Uterus (tissue), 2 donors: Measurements from ENCODE around the gene BOK.

Experiments used
- CTCF ChIP-seq, 4 experiments: fragments of 200-600 bp in 2 of 4; fragments of 450-650 bp in 2 of 4; sonication (generic) in 2 of 4; IDR thresholded peaks; one replicate each; pipeline ENCODE4 v1.5.1; 2016 to 2019; ENCODE audit warnings: antibody characterized with exemption in 4 of 4, mild to moderate bottlenecking in 2 of 4, moderate library complexity in 1 of 4
- POLR2A ChIP-seq, 2 donors: fragments of 450-650 bp; IDR thresholded peaks; one replicate each; pipeline ENCODE4 v1.6.1; 2016; ENCODE audit warnings: antibody characterized with exemption in 2 of 2, mild to moderate bottlenecking in 1 of 2, moderate library complexity in 1 of 2

DNA sequence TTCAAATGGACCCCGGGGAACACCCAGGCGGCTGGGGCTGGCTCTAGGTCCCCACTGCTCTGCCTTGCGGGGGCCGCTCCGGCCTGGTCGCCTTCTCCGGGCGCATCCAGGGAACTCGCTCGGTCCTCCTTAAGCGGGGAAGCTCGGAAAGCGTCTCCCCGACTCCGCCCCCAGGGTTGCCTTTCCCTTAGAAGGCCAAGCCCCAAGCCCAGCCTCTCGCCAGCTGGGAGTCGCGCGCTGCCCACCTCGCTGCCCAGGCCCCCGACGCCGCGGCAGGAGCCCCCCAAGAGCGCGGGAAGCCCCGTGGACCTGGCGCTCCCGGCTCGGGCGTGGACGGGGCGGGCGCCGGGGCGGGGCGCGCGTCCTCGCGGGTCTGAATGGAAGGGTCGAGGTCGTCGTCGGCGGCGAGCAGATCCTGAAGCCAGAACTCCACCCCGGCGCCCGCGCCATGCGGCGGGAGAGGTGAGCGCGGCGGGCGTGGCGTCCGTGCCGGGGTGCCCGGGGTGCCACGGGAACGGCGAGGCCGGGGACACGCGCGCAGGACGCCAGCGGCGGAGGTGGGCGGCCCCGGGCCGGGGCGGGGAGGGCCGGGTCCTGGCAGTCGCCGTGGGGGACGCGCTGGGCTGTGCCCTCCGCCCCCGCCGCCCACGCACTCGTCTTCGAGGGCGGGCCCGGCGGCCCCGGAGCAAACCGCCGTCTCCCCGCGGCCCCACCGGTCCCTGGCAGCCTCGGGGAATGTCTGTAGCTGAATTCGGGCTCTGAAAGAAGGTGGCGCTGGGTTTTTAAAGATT lies at the start of gene BOK:
- no peak for TF ChIP-seq CTCF (IDR thresholded peaks at IDR 0.05)
- peak; percentile 40 to 44 for TF ChIP-seq POLR2A (IDR thresholded peaks at IDR 0.05)
